HG03354 (cell line): ENCODE measurements around the gene SYCE1L.
A peak's percentile ranks its signal among the peaks of the same experiment; 100 is the strongest.

Experiments
- ATAC-seq: cut with Tn5 transposase; IDR thresholded peaks from one replicate; pipeline ENCODE4 v1.9.1; 2021; ENCODE audit warnings: mild to moderate bottlenecking; ENCODE audit not compliant: unreplicated experiment, poor library complexity, severe bottlenecking

SYCE1L gene

DNA sequence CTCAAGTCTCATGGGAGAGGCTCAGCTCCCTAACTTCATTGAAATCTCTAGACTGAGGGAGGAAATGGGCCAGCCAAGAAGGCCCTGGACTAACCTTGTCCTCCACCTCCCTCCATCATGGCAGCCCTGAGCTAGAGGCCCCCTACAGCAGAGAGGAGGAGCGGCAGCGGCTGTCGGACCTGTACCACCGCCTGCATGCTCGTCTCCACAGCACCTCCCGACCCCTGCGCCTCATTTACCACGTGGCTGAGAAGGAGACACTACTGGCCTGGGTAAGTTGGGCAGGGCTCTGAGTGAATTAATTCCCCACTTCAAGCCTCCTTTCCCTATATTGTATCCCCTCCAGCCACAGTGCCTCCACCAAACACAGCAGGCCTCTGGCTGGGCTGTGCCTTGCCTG is 3.8 kb upstream of the SYCE1L start:
- ATAC-seq = no peak

DNA sequence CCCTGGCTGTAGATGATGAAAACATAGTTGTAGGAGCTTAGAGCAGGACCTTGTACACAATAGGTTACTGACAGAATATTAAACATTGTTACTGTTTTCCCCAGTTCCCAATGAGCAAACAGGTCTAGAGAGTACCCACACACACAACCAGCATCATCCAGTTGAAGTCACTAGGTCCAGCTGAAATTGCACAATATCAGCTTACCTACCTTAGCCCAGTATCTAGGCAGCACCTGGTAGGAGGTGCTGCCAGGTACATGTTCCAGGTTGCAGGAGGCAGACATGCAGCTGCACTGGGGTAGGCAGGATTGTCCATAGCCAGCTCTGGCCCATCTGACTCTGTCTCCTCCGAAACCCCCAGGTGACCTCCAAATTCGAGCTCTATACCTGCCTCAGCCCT is 1.5 kb upstream of the SYCE1L start:
- ATAC-seq = no peak

GRCh38 chr16:77206533-77206932 is 7.3 kb downstream of the SYCE1L start:
- no peak for ATAC-seq

GRCh38 chr16:77207030-77207429 is 7.8 kb downstream of the SYCE1L start:
- ATAC-seq = no peak

DNA sequence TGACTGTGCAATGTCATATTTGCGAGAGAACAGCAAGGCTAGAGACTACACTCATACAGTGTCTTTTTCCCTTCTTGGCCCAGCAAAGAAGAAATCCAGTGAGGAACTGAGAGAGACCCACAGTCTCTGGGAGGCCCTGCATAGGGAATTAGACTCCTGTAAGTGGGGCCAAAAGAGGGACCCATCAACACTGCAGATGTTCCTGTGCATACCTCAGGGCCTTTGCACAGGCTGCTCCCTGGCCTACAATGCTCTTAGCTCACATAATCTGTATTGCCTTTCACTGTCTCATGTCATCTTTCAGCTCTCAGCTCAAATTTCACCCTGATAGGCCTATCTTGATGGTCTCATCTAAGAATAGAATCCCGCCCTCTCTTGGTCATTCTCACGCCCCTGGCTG is 9.2 kb downstream of the SYCE1L start:
- ATAC-seq = no peak

DNA sequence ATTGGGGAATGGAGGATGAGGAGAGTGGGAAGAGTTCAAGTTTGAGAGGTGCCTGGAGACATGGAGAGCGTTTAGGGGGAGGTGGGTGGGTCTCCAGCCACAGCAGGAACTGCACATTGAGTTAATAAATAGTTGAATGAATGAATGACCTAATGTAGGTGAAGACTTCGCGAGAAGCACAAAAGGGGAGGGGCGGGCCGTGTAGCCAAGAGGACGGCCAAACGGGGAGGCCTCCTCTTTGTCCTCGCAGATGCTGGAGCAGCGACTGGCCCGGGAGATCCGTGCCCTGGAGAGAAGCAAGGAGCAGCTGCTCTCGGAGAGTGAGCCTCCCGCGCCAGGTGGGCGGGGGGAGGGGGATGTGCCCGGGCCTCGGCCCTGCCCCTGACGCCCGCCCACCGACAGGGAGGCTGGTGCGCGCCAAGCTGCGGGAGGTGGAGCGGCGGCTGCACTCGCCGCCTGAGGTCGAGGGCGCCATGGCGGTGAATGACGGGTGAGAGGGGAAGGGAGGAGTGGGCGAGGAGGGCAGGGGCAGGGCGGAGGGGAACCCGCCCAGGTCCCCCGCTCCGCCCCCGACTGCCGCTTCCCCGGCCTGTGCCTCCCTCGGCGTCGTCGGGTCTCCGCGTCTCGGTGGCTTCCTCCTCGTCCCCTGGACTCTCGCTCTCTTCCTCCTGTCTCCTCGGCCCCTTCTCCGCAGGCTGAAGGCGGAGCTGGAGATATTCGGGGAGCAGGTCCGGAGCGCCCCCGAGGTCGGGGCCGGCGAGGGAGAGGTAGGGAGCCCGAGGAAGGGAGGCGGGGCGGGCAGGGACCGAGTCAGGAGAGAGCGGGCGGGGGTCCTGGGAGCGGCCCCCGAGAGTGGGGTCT is 12.9 kb downstream of the SYCE1L start:
- peak; percentile 76 for ATAC-seq

DNA sequence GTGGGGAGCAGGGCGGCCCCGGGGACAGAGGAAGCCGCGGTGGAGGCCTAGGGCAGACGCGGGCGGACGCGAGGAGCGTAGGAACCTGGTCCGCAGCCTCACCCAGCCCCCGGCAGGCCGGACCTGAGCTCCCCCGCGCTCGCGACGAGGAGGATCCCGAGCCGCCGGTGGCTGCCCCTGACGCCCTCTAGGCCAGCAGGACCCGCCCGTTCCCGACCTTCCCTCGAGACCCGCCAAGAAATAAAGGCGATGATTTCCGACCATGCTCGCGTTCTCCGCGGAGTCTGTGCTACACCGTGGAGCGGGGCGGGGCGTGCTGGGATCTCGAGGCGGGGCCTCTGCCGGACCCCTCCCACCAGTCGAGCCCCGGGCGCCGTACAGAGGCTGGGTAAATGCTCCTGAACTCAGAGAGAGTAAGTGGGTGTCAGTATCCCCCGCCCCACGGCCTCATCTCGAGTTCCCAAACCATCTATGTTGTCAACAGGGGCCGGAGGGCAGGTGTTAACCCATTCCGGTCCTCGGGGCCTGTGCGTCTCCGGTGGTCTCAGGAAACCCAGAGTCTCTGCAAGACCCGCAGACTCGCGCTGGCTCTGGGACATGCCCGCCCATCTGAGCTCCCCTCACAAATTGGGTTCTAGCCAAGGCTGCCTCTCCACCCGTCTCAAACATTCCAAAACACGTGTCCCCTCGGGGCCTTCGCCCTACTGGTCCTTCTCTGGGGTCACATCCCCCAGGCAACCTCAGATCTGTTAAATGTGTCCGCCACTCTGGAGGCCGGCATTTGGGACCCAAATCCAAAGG is 13.7 kb downstream of the SYCE1L start:
- ATAC-seq = peak; percentile 74

DNA sequence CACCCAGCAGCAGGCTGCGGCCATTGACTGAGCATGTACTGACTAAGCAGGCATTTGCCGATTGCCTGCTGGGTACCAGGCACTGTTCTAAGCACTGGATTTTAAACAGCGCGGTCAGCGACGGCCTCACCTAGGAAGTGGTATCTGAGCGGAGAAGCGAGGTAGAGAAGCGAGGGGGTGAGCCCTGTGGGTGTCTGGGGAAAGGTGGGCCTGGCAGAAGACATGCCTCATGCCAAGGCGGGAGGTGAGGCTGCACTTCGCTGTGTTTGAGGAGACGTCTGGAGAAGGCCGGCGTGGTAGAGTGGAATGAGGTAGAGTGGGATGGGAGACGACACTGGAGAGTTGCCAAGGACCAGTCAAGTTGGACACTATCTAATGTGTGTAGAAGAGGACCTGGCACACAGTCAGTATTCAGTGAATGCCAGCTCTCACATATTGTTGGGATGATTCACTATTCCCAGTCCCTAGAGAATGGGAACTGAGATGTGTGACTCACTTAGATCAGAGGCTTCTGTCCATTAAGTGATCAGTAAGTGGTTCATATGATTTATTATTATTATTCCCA is 14.4 kb downstream of the SYCE1L start:
- no peak for ATAC-seq

DNA sequence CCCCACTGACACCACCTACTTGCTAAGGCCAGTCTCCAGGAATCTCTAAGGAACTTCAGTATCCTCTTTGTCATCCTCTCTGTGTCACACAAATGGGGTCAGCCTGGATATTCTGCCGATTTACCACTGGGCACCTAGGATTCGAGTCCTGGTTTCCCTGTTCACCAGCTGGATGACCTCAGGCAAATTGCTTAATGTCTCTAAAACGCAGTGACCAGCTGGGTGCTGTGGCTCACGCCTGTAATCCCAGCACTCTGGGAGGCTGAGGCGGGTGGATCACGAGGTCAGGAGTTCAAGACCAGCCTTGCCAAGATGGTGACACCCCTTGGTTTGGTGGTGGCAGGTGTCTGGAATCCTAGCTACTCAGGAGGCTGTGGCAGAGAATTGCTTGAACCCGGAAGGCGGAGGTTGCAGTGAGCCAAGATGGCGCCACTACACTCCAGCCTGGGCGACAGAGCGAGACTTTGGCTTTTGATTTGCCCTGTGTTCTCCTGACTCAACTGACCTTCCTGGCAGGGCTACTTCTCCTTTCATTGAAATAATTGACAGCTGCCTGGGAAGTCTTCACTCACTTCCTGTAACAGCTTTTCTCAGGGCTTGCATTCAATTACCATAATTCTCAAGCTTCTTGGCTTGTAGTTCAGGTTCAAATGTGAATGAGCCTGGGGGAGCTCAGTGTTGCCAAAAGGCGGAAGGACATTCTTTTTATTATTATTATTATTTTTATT is 15.4 kb downstream of the SYCE1L start:
- no peak for ATAC-seq

DNA sequence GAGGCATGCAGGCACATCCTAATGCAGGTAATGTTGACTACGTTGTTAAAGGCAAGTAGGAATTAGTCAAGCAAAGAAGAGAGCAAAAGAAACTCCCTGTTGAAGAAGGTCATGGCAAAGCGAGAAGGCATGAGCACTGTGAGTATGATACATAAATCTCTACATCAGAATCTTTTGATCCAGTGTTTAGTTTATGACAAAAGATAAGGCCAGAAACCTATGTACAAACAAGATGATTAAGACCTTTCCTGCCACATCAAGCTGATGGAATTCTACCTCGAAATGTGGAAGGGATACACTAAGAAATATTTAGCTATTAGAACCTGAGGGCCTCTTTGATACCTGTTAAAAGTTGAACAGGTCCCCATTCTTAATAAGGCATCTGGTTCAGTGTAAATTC is 20.2 kb downstream of the SYCE1L start:
- no peak for ATAC-seq

DNA sequence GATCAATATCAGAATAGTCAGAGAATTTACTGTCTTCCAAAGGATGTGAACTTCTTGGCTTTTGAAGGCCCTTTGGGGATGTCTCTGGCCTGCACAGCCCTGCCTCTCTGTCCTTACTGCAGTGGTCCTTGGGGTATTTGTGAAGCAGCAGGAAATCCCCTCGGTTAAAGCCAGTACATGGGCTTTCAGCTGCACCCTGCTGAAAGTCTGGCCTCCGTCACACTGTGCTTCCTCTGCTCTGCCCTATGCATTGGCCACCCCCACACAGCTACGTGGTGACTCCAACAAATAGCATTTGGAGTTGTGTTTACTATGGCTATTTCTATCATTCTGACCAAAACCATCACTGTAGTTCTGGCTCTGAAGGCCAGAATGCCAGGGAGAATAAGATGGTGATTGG is 21.2 kb downstream of the SYCE1L start:
- ATAC-seq = no peak

DNA sequence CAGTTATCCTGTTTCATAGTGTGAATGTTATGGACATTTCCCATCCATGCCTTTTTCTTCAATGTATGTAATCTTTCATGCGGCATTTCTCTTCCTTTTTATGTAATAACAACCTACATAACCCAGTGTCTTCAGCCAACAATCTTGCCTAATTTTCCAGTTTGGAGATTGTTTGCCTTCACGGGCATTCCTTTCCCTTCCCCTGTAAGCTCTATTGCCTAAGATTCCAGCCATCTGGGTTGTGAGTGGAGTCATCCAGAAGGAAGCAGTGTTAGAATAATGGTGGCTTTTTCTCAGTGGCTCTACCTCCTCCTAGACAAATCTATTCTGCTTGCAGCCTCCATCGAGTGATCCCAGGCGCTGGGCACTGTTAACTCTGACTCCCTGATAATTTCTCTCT is 22.3 kb downstream of the SYCE1L start:
- ATAC-seq = no peak

GRCh38 chr16:77223184-77223583 is 24.0 kb downstream of the SYCE1L start:
- ATAC-seq = no peak

DNA sequence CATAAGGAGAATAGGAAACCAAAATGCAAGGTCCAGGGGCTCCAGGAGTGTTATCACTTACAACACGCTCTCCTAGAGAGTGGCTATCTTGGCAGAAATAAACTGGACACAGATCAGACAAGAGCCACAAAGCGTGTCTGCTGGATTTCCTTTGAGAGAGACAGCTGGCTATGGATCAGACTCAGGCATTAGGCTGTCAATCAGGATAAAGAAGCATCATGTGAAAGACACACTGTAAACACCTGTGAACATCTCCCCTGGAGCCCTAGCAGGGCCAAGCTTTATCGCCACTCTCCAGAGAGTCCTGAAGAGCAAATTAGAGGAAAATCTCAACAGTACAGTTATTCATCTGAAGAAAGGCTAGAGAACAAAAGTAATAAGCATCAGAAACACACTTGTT is 26.0 kb downstream of the SYCE1L start:
- no peak for ATAC-seq

DNA sequence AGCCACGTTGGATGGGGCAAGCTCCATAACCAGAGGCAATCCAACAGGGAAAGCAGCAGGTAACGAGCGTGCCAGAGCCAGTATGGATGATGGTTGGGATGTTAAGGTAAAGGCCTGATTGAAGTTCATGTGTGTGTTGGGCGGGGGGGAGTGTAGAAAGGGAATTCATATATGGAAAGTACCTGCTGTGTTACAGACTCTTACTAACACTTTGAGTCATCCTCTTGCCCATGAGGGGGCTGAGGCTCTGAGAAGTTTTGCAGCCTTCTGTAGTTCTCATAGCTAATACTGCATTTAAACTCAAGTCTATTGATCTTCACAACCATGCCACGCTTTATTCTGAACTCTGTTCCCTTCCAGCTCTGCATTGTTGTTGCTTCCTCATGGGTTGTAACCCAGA is 28.5 kb downstream of the SYCE1L start:
- peak; percentile 79 for ATAC-seq

DNA sequence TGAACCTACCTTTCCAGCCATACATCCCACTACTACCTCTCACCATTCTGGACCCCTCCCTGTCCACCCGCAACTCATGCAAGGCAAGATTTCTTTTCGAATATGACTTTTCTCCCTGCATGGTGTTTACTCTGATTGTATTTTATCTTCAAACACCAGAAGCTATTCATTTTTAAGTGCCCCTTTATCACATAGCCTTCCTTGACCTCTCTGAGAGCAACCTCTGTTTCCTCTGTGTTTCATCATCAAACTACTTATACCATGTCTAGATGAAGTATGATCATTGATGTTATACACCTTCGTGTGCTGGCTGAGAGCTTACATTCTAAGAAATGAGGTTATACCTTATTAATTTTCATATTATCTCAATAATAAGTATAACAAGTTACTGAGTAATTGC is 31.8 kb downstream of the SYCE1L start:
- ATAC-seq = no peak

DNA sequence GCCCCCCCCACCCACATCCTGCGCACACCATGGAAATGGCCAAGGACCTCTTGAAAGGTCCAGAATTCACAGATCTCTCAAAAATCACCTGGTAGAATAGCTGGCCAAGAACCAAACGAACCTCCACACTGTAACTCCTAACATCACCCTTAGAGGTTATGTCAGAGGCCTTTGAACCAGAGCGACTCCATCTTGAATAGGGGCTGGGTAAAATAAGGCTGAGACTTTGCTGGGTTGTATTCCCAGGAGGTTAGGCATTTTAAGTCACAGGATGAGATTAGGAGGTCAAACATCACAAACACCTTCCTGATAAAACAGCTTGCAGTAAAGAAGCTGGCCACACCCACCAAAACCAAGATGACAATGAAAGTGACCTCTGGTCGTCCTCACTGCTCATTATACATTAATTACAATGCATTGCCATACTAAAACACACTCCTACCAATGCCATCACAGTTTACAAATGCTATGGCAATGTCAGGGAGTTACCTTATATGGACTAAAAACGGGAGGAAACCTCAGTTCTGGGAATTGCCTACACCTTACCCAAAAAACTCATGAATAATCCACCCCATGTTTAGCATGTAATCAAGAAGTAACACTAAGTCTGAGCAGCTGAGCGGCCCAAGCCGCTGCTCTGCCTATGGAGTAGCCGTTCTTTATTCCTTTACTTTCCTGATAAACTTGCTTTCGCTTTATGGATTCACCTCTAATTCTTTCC is 34.8 kb downstream of the SYCE1L start:
- ATAC-seq = no peak

GRCh38 chr16:77234611-77235010 is 35.4 kb downstream of the SYCE1L start:
- ATAC-seq = no peak

DNA sequence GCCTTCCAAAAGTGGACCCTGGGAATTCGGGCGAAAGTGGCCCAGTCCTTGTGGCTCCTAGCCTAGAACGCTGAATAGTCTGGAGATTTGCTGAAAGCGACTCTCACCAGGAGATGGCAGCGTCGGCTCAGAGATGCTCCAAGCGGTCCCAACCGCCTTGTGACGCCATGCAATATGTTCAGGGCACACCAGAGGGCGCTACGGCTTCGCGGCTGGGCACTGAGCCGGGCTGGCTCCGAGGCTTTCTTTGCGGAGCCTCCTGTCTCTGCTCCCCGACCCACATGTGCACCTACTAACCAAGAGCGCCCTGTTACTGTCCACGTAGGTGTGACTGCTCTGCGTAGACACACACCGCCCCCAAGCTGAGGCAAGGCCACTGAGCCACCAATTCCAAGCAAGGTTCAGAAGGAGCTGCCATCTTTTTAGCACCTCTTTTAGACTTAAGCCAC is 36.9 kb downstream of the SYCE1L start:
- ATAC-seq = peak; percentile 99
